GM19351 (cell line): ENCODE measurements around the gene DUSP23.
A peak's percentile ranks its signal among the peaks of the same experiment; 100 is the strongest.

Experiments used
- ATAC-seq: cut with Tn5 transposase; IDR thresholded peaks from one replicate; pipeline ENCODE4 v1.9.1; 2021; ENCODE audit warnings: mild to moderate bottlenecking, moderate library complexity; ENCODE audit not compliant: unreplicated experiment

The DUSP23 gene

GRCh38 chr1:159780583-159781582, at the start of gene DUSP23:
DUSP23 (plus strand) TSS chr1:159780962; CDS start chr1:159781101, 139 bp downstream.
- ATAC-seq, result peak; percentile 98

GRCh38 chr1:159737238-159737916, 43.4 kb upstream of the DUSP23 start:
- ATAC-seq, result no peak

GRCh38 chr1:159743651-159744410, 36.9 kb upstream of the DUSP23 start:
- ATAC-seq, result no peak

- no peak for ATAC-seq
Observed at GRCh38 chr1:159746666-159747065, 34.1 kb upstream of the DUSP23 start.

GRCh38 chr1:159748370-159748769, 32.4 kb upstream of the DUSP23 start:
- ATAC-seq, result no peak

- ATAC-seq, result no peak
Observed at GRCh38 chr1:159749630-159750029, 31.1 kb upstream of the DUSP23 start.

- ATAC-seq, result no peak
Observed at GRCh38 chr1:159750621-159751020, 30.1 kb upstream of the DUSP23 start.

- ATAC-seq, result no peak
Observed at GRCh38 chr1:159751031-159751430, 29.7 kb upstream of the DUSP23 start.

GRCh38 chr1:159752135-159752580, 28.6 kb upstream of the DUSP23 start:
- ATAC-seq, result no peak

GRCh38 chr1:159753386-159753785, 27.4 kb upstream of the DUSP23 start:
- ATAC-seq, result no peak

GRCh38 chr1:159755451-159756007, 25.2 kb upstream of the DUSP23 start:
- no peak for ATAC-seq

GRCh38 chr1:159756397-159756796, 24.4 kb upstream of the DUSP23 start:
- no peak for ATAC-seq

- no peak for ATAC-seq
Observed at GRCh38 chr1:159763686-159764085, 17.1 kb upstream of the DUSP23 start.

- no peak for ATAC-seq
Observed at GRCh38 chr1:159765806-159766205, 15.0 kb upstream of the DUSP23 start.

GRCh38 chr1:159771127-159771895, 9.5 kb upstream of the DUSP23 start:
- ATAC-seq, result no peak

- ATAC-seq, result no peak
Observed at GRCh38 chr1:159774465-159774864, 6.3 kb upstream of the DUSP23 start.

- ATAC-seq, result no peak
Observed at GRCh38 chr1:159775716-159776115, 5.0 kb upstream of the DUSP23 start.

GRCh38 chr1:159778266-159778665, 2.5 kb upstream of the DUSP23 start:
- ATAC-seq, result no peak

GRCh38 chr1:159779403-159779851, 1.3 kb upstream of the DUSP23 start:
- ATAC-seq, result no peak

- ATAC-seq, result no peak
Observed at GRCh38 chr1:159781992-159782391, 1.2 kb downstream of the DUSP23 start.
